ENCODE data around the gene ICA1.

GRCh38 chr7:8295638-8296361, 33.8 kb upstream of the ICA1 start:
- peak; percentile 68 to 89 (median 79) for TF ChIP-seq CTCF (IDR thresholded peaks at IDR 0.05 in 8 of 11, conservative IDR thresholded peaks at IDR 0.05 in 3 of 11)
- no peak for TF ChIP-seq POLR2AphosphoS5 (IDR thresholded peaks at IDR 0.05)
- no peak for TF ChIP-seq POLR2A (IDR thresholded peaks at IDR 0.05)

Data from spleen (tissue), 7 donors.